SK-N-SH (cell line): Measurements from ENCODE around the gene NPAS3. TPM values are rescaled to one million over a fixed set of nuclear protein-coding genes. Genes with fewer than 3 reads are reported as not detected.

Experiments
- CTCF ChIA-PET: fragments of 300-600, 350-600 bp; formaldehyde crosslinking; extraction: SDS; loops from one replicate; lab custom pipeline; 2021; lab: Yijun Ruan, JAX
- POLR2A ChIA-PET: fragments of 350-600 bp; sonication (Branson Sonifier 250); formaldehyde crosslinking; extraction: SDS; loops from one replicate; lab custom pipeline; 2020; ENCODE audit warnings: antibody characterized with exemption, inconsistent platforms; lab: Yijun Ruan, JAX
- DNase-seq: peaks from one replicate; pipeline ENCODE4 v3.0.0; 2012
- H2AFZ ChIP-seq: fragments of 200-600 bp; sonication (generic); 2 replicates; pipeline ENCODE4 v1.8.1; 2016; ENCODE audit warnings: antibody characterized with exemption, mild to moderate bottlenecking, low read depth
- H3F3A ChIP-seq: fragments of 200-600 bp; sonication (generic); replicated peaks from 2 replicates; pipeline ENCODE3; 2016; ENCODE audit warnings: antibody characterized with exemption, mild to moderate bottlenecking; ENCODE audit not compliant: insufficient read depth
- H3K27ac ChIP-seq, 2 experiments: fragments of 200-500 bp in 1 of 2; fragments of 200-600 bp in 1 of 2; sonication (Bioruptor generic) in 1 of 2; sonication (generic), shearing (Covaris generic) in 1 of 2; 2 replicates each; pipeline versions ENCODE4 v1.5.1 to v1.6.1; 2014 to 2016; ENCODE audit warnings: low read depth in 2 of 2, inconsistent platforms in 1 of 2, low read length in 1 of 2, mild to moderate bottlenecking in 1 of 2, mixed read lengths in 1 of 2
- H3K27me3 ChIP-seq: fragments of 200-600 bp; sonication (generic), shearing (Covaris generic); 2 replicates; pipeline ENCODE4 v1.6.1; 2016; ENCODE audit warnings: mixed run types; ENCODE audit not compliant: insufficient read depth
- H3K36me3 ChIP-seq, 2 experiments: fragments of 200-500 bp in 1 of 2; fragments of 200-600 bp in 1 of 2; sonication (Bioruptor generic) in 1 of 2; sonication (generic) in 1 of 2; replicated peaks in 1 of 2; 2 replicates each; pipeline versions ENCODE3 to v1.5.1; 2014 to 2016; ENCODE audit warnings: low read length in 1 of 2, mild to moderate bottlenecking in 1 of 2; ENCODE audit not compliant: insufficient read depth in 2 of 2, control insufficient read depth in 1 of 2
- H3K4me1 ChIP-seq, 2 experiments: fragments of 200-500 bp in 1 of 2; fragments of 200-600 bp in 1 of 2; sonication (Bioruptor generic) in 1 of 2; sonication (generic), shearing (Covaris generic) in 1 of 2; 2 replicates each; pipeline versions ENCODE4 v1.5.1 to v1.6.1; 2014 to 2016; ENCODE audit warnings: low read depth in 1 of 2, low read length in 1 of 2, mixed run types in 1 of 2; ENCODE audit not compliant: insufficient read depth in 2 of 2, control insufficient read depth in 1 of 2
- H3K4me2 ChIP-seq: fragments of 200-600 bp; sonication (generic), shearing (Covaris generic); 2 replicates; pipeline ENCODE4 v1.6.1; 2017; ENCODE audit warnings: mixed run types
- H3K4me3 ChIP-seq, 2 experiments: fragments of 200-500 bp in 1 of 2; fragments of 200-600 bp in 1 of 2; sonication (Bioruptor generic) in 1 of 2; sonication (generic), shearing (Covaris generic) in 1 of 2; 2 replicates each; pipeline versions ENCODE4 v1.5.1 to v1.8.1; 2014 to 2016; ENCODE audit warnings: low read depth in 2 of 2, inconsistent platforms in 1 of 2, low read length in 1 of 2, mild to moderate bottlenecking in 1 of 2, mixed read lengths in 1 of 2, moderate library complexity in 1 of 2
- H3K79me2 ChIP-seq: fragments of 200-600 bp; sonication (generic); 2 replicates; pipeline ENCODE4 v1.8.1; 2017; ENCODE audit warnings: mild to moderate bottlenecking; ENCODE audit not compliant: insufficient read depth
- H3K9ac ChIP-seq: fragments of 200-600 bp; sonication (generic); 2 replicates; pipeline ENCODE4 v1.6.1; 2017; ENCODE audit warnings: mixed run types
- H3K9me2 ChIP-seq: fragments of 200-600 bp; sonication (generic); 2 replicates; pipeline ENCODE4 v1.6.1; 2017; ENCODE audit warnings: mixed run types
- H3K9me3 ChIP-seq: fragments of 200-600 bp; sonication (generic); 2 replicates; pipeline ENCODE4 v1.6.1; 2017; ENCODE audit warnings: mixed run types, mild to moderate bottlenecking, moderate library complexity
- H4K20me1 ChIP-seq: fragments of 200-600 bp; sonication (generic); 2 replicates; pipeline ENCODE4 v1.6.1; 2017; ENCODE audit warnings: mild to moderate bottlenecking, mixed run types; ENCODE audit not compliant: insufficient read depth
- CHD2 ChIP-seq: fragments of 150-350 bp; IDR thresholded peaks from 2 replicates; pipeline ENCODE4 v1.6.1; 2018; ENCODE audit warnings: low read length; ENCODE audit not compliant: partially characterized antibody
- ELF1 ChIP-seq: IDR thresholded peaks from 2 replicates; pipeline ENCODE4 v1.4.0; 2012
- EP300 ChIP-seq, 2 experiments: IDR thresholded peaks; 2 replicates each; pipeline versions ENCODE4 v1.4.0 to v1.6.1; 2012; ENCODE audit warnings: borderline replicate concordance in 1 of 2, low read depth in 1 of 2, low read length in 1 of 2
- FOSL2 ChIP-seq: IDR thresholded peaks from 2 replicates; pipeline ENCODE4 v1.4.0; 2012; ENCODE audit warnings: low read depth, mild to moderate bottlenecking, moderate library complexity, borderline replicate concordance
- GABPA ChIP-seq: IDR thresholded peaks from 2 replicates; pipeline ENCODE4 v1.4.0; 2012; ENCODE audit warnings: low read depth, mild to moderate bottlenecking
- JUND ChIP-seq: IDR thresholded peaks from 2 replicates; pipeline ENCODE4 v1.4.0; 2012
- MEF2A ChIP-seq: IDR thresholded peaks from 2 replicates; pipeline ENCODE4 v1.4.0; 2012; ENCODE audit warnings: low read depth, borderline replicate concordance
- MXI1 ChIP-seq: IDR thresholded peaks from 2 replicates; pipeline ENCODE4 v1.6.1; 2012; ENCODE audit warnings: mild to moderate bottlenecking, low read depth, low read length, improper control_type of control experiment
- POLR2AphosphoS5 ChIP-seq: IDR thresholded peaks from 2 replicates; pipeline ENCODE4 v1.6.1; 2012; ENCODE audit warnings: low read depth, low read length
- RAD21 ChIP-seq: IDR thresholded peaks from 2 replicates; pipeline ENCODE4 v1.6.1; 2012; ENCODE audit warnings: mild to moderate bottlenecking, low read length
- RFX5 ChIP-seq: IDR thresholded peaks from 2 replicates; pipeline ENCODE4 v1.6.1; 2012; ENCODE audit warnings: mild to moderate bottlenecking, improper control_type of control experiment, low read length
- SMC3 ChIP-seq: IDR thresholded peaks from 2 replicates; pipeline ENCODE4 v1.6.1; 2012; ENCODE audit warnings: low read depth, low read length, improper control_type of control experiment
- TEAD4 ChIP-seq: IDR thresholded peaks from 2 replicates; pipeline ENCODE4 v1.4.0; 2012; ENCODE audit warnings: mild to moderate bottlenecking, borderline replicate concordance; ENCODE audit not compliant: insufficient read depth
- YY1 ChIP-seq: IDR thresholded peaks from 2 replicates; pipeline ENCODE4 v1.4.0; 2012; ENCODE audit warnings: low read depth, mild to moderate bottlenecking
- WGBS: methylation state at CpG from one replicate; pipeline ENCODE4 v1.1.6; 2017; ENCODE audit warnings: low lambda C conversion rate; 5-methylcytosine and 5-hydroxymethylcytosine counted together
- polyA plus RNA-seq, 3 experiments: library from polyadenylated mRNA; depleted of rRNA; stranded (reverse); fragments of >200 nt; gene quantifications; 2 replicates each; pipeline ENCODE4 v1.2.3, GENCODE V29; 2012
- TF ChIP-seq, protein P1 (sequence below): IDR thresholded peaks from 2 replicates; pipeline ENCODE4; 2012
- TF ChIP-seq, protein P2 (sequence below): fragments of 150-350 bp; IDR thresholded peaks from 2 replicates; pipeline ENCODE4 v1.6.1; 2017; ENCODE audit warnings: antibody characterized with exemption, low read length, low read depth, borderline replicate concordance
- TF ChIP-seq, protein P3 (sequence below): fragments of 150-350 bp; IDR thresholded peaks from 2 replicates; pipeline ENCODE4 v1.6.1; 2016; ENCODE audit warnings: mild to moderate bottlenecking, low read depth, low read length

The NPAS3 gene
- polyA plus RNA-seq, 1 of the 3 experiments (the other 2 are of a cell fraction) = 4.3 TPM

DNA sequence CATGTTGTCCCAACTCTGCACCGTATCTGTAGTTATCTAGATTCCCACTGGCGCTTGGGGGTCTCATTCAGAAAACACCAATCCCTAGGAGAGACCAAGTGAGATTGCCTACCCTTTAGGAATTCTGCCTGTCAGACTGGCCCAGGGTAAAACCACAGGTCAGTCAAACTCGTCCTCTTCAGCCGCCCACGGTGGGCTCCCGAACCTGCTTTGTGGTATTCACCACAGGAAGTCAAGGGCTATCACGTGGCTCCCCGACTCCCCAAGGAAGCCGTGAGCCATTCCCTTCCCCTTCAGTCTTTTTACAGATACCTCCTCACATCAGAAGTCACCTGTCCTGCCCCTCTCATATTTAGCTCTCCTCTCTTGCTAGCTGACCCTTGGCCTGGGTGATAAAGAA is 852.3 kb downstream of the NPAS3 start:
- WGBS = 88% methylated on average over 9 of the region's 9 CpGs
- POLR2A ChIA-PET = no interaction called here
- CTCF ChIA-PET = interaction anchor here (0.7 to 5.2 kb wide), 4 partner anchors 14 to 607 kb away, joined by 3 to 143 read pairs (median 37); no protein-coding TSS in a partner anchor
- no peak overlapping the region for H3K4me2 ChIP-seq
- H3K79me2 ChIP-seq = no peaks in the 10 kb centered on the region
- no peaks in the 10 kb centered on the region for H4K20me1 ChIP-seq
- TF ChIP-seq JUND = no peak
- H2AFZ ChIP-seq = no peak overlapping the region
- H3K9me3 ChIP-seq = no peaks in the 10 kb centered on the region
- peaks cover 7 to 16% of the 10 kb centered on the region in 2 experiments; a peak in 3 of 4 replicates for H3K4me1 ChIP-seq
- H3K27me3 ChIP-seq = no peaks in the 10 kb centered on the region
- H3F3A ChIP-seq = no peaks in the 10 kb centered on the region
- H3K9me2 ChIP-seq = no peaks in the 10 kb centered on the region
- no peak overlapping the region for H3K27ac ChIP-seq
- no peak overlapping the region for H3K4me3 ChIP-seq
- no peaks in the 10 kb centered on the region for H3K36me3 ChIP-seq
- H3K9ac ChIP-seq = no peak overlapping the region
- no peak for DNase-seq

DNA sequence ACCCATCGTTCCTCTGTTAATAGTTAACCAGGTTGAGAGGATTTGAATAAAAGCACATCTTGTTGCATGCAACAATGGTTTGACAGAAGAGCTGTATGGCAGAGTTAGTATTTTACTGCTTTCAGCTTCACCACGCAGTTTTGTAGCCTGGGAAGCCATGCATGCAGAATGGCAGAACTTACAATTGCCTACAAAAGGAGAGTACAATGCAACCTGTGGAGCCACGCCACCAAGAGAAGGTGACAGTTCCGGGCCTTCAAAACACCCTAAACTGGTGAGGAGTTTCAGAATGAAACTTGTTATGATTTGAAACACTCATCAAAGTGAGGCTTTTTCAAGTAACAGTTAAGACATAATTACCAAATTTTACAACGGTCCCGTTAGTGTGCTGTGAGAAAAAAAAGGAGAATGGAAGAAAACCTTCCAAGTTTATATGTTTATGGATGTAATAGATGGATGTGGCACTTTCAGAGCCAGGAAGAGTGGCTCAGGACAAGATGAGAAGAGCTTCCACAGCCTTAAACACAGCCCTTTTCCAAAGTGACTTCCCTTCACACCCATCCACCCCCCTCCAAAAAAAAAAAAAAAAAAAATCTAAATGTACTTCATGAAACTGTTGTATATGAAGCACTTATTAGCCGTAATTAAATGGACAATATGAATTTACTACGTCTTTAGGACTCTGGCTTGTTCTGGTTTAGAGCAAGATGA is 853.5 kb downstream of the NPAS3 start:
- H3K4me2 ChIP-seq = no peak overlapping the region; the same call in 1 of the 2 replicates
- POLR2A ChIA-PET = no interaction called here

DNA sequence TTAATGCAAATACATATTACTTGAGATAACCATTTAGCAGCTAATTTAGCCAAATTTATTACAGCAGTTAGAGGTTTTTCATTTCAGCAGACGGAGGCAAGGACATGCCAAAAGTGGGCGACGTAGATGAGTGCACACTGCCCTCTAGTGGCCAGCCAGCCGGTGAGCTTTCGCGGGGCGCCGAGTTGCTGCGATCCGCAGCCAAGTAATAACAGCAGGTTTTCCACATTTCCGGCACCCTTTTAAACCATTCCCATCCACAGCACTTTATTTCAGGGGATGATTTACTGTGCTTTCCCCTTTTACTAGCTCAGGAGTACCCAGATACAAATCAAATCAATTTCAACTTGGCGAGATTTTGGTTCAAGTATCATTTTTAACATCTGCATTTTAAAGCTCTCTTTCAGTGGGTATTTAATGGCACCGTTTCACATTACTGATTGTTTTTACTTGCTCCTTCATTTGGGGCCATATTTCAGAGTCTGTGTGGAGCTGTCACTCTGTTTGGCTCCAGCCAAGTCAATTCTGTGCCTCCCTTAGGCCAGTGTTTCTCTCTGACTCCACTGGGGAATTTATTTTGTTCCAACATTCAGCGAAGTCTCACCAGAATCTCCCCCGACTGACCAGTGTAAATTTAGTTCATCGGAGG is 854.2 kb downstream of the NPAS3 start:
- Histone ChIP-seq H3K4me3 (peak overlapping the region; percentile 7 to 25; a peak in 1 of 4 replicates), H3K4me1 (peaks cover 7 to 18% of the 10 kb centered on the region in 2 experiments; a peak in 3 of 4 replicates), H3K27ac (peak overlapping the region in 1 of 2 experiments; percentile 15; a peak in 1 of 4 replicates), H4K20me1 (no peaks in the 10 kb centered on the region), H3F3A (no peaks in the 10 kb centered on the region), H3K79me2 (no peaks in the 10 kb centered on the region), H3K4me2 (peak overlapping the region; percentile 55), H3K27me3 (no peaks in the 10 kb centered on the region), H3K9ac (no peak overlapping the region), H2AFZ (peak overlapping the region; percentile 27; the same call in 1 of the 2 replicates), H3K36me3 (no peaks in the 10 kb centered on the region), H3K9me2 (no peaks in the 10 kb centered on the region), H3K9me3 (no peaks in the 10 kb centered on the region)
- POLR2A ChIA-PET = interaction anchor here (0.7 kb wide), 1 partner anchor 1083 kb away, joined by 3 read pairs; no protein-coding TSS in a partner anchor
- DNase-seq = peak; percentile 84
- WGBS = 9% methylated on average over 16 of the region's 16 CpGs
- CTCF ChIA-PET = interaction anchor here (0.5 to 5.2 kb wide), 116 partner anchors 10 to 1247 kb away, joined by 3 to 143 read pairs (median 4); no protein-coding TSS in a partner anchor
- TF ChIP-seq GABPA (no peak; the same call in 1 of the 2 replicates), RAD21 (peak; percentile 97), EP300 (IDR thresholded peaks at IDR 0.05; ENCODE audit: borderline replicate concordance in 1 of 2, low read depth in 1 of 2, low read length in 1 of 2) (peak; percentile 61 to 69; a peak in 3 of 4 replicates), RFX5 (no peak), CHD2 (peak; percentile 44), SMC3 (peak; percentile 93), ELF1 (no peak; the same call in 1 of the 2 replicates), POLR2AphosphoS5 (no peak), JUND (0 out of 2 replicates have a peak, but pooled peaks have one; percentile 7), TEAD4 (0 out of 2 replicates have a peak, but pooled peaks have one; percentile 4), FOSL2 (peak; percentile 36; the same call in 1 of the 2 replicates), YY1 (no peak), MXI1 (no peak)
- TF ChIP-seq, protein P1, sequence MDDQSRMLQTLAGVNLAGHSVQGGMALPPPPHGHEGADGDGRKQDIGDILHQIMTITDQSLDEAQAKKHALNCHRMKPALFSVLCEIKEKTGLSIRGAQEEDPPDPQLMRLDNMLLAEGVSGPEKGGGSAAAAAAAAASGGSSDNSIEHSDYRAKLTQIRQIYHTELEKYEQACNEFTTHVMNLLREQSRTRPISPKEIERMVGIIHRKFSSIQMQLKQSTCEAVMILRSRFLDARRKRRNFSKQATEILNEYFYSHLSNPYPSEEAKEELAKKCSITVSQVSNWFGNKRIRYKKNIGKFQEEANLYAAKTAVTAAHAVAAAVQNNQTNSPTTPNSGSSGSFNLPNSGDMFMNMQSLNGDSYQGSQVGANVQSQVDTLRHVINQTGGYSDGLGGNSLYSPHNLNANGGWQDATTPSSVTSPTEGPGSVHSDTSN = peak; percentile 76
- TF ChIP-seq, protein P2, sequence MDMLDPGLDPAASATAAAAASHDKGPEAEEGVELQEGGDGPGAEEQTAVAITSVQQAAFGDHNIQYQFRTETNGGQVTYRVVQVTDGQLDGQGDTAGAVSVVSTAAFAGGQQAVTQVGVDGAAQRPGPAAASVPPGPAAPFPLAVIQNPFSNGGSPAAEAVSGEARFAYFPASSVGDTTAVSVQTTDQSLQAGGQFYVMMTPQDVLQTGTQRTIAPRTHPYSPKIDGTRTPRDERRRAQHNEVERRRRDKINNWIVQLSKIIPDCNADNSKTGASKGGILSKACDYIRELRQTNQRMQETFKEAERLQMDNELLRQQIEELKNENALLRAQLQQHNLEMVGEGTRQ = no peak
- TF ChIP-seq, protein P3, sequence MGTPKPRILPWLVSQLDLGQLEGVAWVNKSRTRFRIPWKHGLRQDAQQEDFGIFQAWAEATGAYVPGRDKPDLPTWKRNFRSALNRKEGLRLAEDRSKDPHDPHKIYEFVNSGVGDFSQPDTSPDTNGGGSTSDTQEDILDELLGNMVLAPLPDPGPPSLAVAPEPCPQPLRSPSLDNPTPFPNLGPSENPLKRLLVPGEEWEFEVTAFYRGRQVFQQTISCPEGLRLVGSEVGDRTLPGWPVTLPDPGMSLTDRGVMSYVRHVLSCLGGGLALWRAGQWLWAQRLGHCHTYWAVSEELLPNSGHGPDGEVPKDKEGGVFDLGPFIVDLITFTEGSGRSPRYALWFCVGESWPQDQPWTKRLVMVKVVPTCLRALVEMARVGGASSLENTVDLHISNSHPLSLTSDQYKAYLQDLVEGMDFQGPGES = no peak

More for the DNA sequence above, 853.5 kb downstream of the NPAS3 start:
- Histone ChIP-seq H3K9ac (no peak overlapping the region), H3K27me3 (no peaks in the 10 kb centered on the region), H3F3A (no peaks in the 10 kb centered on the region), H3K27ac (no peak overlapping the region), H2AFZ (no peak overlapping the region), H3K9me2 (no peaks in the 10 kb centered on the region), H3K79me2 (no peaks in the 10 kb centered on the region), H3K4me1 (peaks cover 7 to 18% of the 10 kb centered on the region in 2 experiments; a peak in 3 of 4 replicates), H4K20me1 (no peaks in the 10 kb centered on the region), H3K9me3 (no peaks in the 10 kb centered on the region), H3K36me3 (no peaks in the 10 kb centered on the region), H3K4me3 (no peak overlapping the region; a peak in 1 of 4 replicates)
- 65% methylated on average over 8 of the region's 8 CpGs for WGBS
- no peak for DNase-seq
- CTCF ChIA-PET = interaction anchor here (0.6 to 5.2 kb wide), 92 partner anchors 9 to 1246 kb away, joined by 3 to 143 read pairs (median 4); no protein-coding TSS in a partner anchor
- no peak for TF ChIP-seq MEF2A
- TF ChIP-seq, all 33 proteins: peak for 0
